Thyroid gland (tissue), 4 donors: ENCODE measurements around the gene PRKCA. TPM values are rescaled to one million over a fixed set of nuclear protein-coding genes. Genes with fewer than 3 reads are reported as not detected.

Experiments used
- DNase-seq, 2 donors: peaks; one replicate each; pipeline ENCODE4 v3.0.0-alpha.2; 2019
- H3K27ac ChIP-seq, 3 donors: fragments of 200-600 bp; sonication (generic); 1 replicate in 2 of 3; 2 replicates in 1 of 3; pipeline ENCODE4 v1.5.1; 2016 to 2019; ENCODE audit warnings: mild to moderate bottlenecking in 1 of 3, moderate library complexity in 1 of 3
- H3K27me3 ChIP-seq: fragments of 200-600 bp; sonication (generic); one replicate; pipeline ENCODE4 v1.5.1; 2019
- H3K36me3 ChIP-seq, 2 donors: fragments of 200-600 bp; sonication (generic); one replicate each; pipeline ENCODE4 v1.5.1; 2016 to 2019
- H3K4me1 ChIP-seq, 2 donors: fragments of 200-600 bp; sonication (generic); one replicate each; pipeline ENCODE4 v1.5.1; 2017 to 2019
- H3K4me3 ChIP-seq, 3 donors: fragments of 200-600 bp; sonication (generic); replicated peaks in 1 of 3; 1 replicate in 2 of 3; 2 replicates in 1 of 3; pipeline ENCODE4 v1.5.1; 2016; ENCODE audit warnings: mild to moderate bottlenecking in 1 of 3
- H3K9me3 ChIP-seq: fragments of 200-600 bp; sonication (generic); one replicate; pipeline ENCODE4 v1.5.1; 2017
- CTCF ChIP-seq, 6 experiments: fragments of 200-600 bp in 3 of 6; fragments of 450-650 bp in 3 of 6; sonication (generic) in 3 of 6; IDR thresholded peaks; one replicate each; pipeline ENCODE4 v1.5.1; 2016 to 2019; ENCODE audit warnings: antibody characterized with exemption in 6 of 6, mild to moderate bottlenecking in 2 of 6, inconsistent platforms in 1 of 6, moderate library complexity in 1 of 6
- POLR2A ChIP-seq, 2 donors: fragments of 450-650 bp; IDR thresholded peaks; one replicate each; pipeline ENCODE4 v1.6.1; 2017; ENCODE audit warnings: antibody characterized with exemption in 2 of 2, mild to moderate bottlenecking in 2 of 2, moderate library complexity in 1 of 2
- WGBS, 2 donors: methylation state at CpG; one replicate each; pipeline ENCODE4 v1.1.5; 2017; 5-methylcytosine and 5-hydroxymethylcytosine counted together
- intact Hi-C: fragments of 100-400 bp; cut with DNase I; formaldehyde crosslinking; loops from one replicate; pipeline ENCODE4 v1.15.1; 2023
- total RNA-seq, 4 donors: library from RNA; depleted of rRNA; stranded (reverse); fragments of >200 nt; gene quantifications; one replicate each; pipeline ENCODE4 v1.2.3, GENCODE V29; 2016

Gene PRKCA
- total RNA-seq, 4 donors from 2014 or later, result 6.7 to 24.2 (median 15.3) TPM

GRCh38 chr17:66541461-66542128, 239.2 kb downstream of the PRKCA start:
- intact Hi-C loops, result no loop called here
- 79 to 87% methylated on average over 8 of the region's 8 CpGs for WGBS, 2 donors
- no peaks in the 10 kb centered on the region for H3K27me3 ChIP-seq
- TF ChIP-seq POLR2A (IDR thresholded peaks at IDR 0.05), result no peak
- no peak for TF ChIP-seq CTCF (IDR thresholded peaks at IDR 0.05)
- DNase-seq, result no peak
- H3K36me3 ChIP-seq, result no peaks in the 10 kb centered on the region
- no peaks in the 10 kb centered on the region for H3K9me3 ChIP-seq
- no peak overlapping the region for H3K4me3 ChIP-seq
- H3K27ac ChIP-seq, result no peak overlapping the region
- H3K4me1 ChIP-seq, result no peaks in the 10 kb centered on the region

GRCh38 chr17:66542129-66542966, 239.9 kb downstream of the PRKCA start:
- H3K27me3 ChIP-seq, result no peaks in the 10 kb centered on the region
- H3K4me3 ChIP-seq, result no peak overlapping the region
- no peaks in the 10 kb centered on the region for H3K4me1 ChIP-seq
- intact Hi-C loops, result no loop called here
- no peak for DNase-seq
- 83 to 88% methylated on average over 4 of the region's 4 CpGs for WGBS, 2 donors
- H3K9me3 ChIP-seq, result no peaks in the 10 kb centered on the region
- no peak for TF ChIP-seq POLR2A (IDR thresholded peaks at IDR 0.05)
- TF ChIP-seq CTCF (IDR thresholded peaks at IDR 0.05), result no peak
- no peaks in the 10 kb centered on the region for H3K36me3 ChIP-seq
- H3K27ac ChIP-seq, result no peak overlapping the region

- TF ChIP-seq POLR2A (IDR thresholded peaks at IDR 0.05) (no peak), CTCF (IDR thresholded peaks at IDR 0.05) (no peak)
- Histone ChIP-seq H3K36me3 (no peaks in the 10 kb centered on the region), H3K4me3 (no peak overlapping the region), H3K27me3 (no peaks in the 10 kb centered on the region), H3K27ac (no peak overlapping the region), H3K9me3 (no peaks in the 10 kb centered on the region), H3K4me1 (no peaks in the 10 kb centered on the region)
- 95 to 96% methylated on average over 3 of the region's 3 CpGs for WGBS, 2 donors
- DNase-seq, result no peak
- intact Hi-C loops, result no loop called here
Measured at GRCh38 chr17:66542967-66543520, 240.6 kb downstream of the PRKCA start.

- H3K27ac ChIP-seq, result no peak overlapping the region
- no peaks in the 10 kb centered on the region for H3K27me3 ChIP-seq
- WGBS, 2 donors, result 93 to 97% methylated on average over 2 of the region's 2 CpGs
- no peaks in the 10 kb centered on the region for H3K4me1 ChIP-seq
- DNase-seq, result no peak
- no peaks in the 10 kb centered on the region for H3K36me3 ChIP-seq
- intact Hi-C loops, result no loop called here
- no peak overlapping the region for H3K4me3 ChIP-seq
- no peaks in the 10 kb centered on the region for H3K9me3 ChIP-seq
- TF ChIP-seq POLR2A (IDR thresholded peaks at IDR 0.05) (no peak), CTCF (IDR thresholded peaks at IDR 0.05) (no peak)
Measured at GRCh38 chr17:66543526-66543925, 241.1 kb downstream of the PRKCA start.

GRCh38 chr17:66545918-66546317, 243.5 kb downstream of the PRKCA start:
- H3K27ac ChIP-seq, result no peak overlapping the region
- 84 to 86% methylated on average over 2 of the region's 2 CpGs for WGBS, 2 donors
- H3K4me1 ChIP-seq, result peaks cover 5 to 6% of the 10 kb centered on the region in 2 donors
- intact Hi-C loops, result no loop called here
- no peaks in the 10 kb centered on the region for H3K9me3 ChIP-seq
- TF ChIP-seq CTCF (IDR thresholded peaks at IDR 0.05), result no peak
- no peak for TF ChIP-seq POLR2A (IDR thresholded peaks at IDR 0.05)
- no peaks in the 10 kb centered on the region for H3K27me3 ChIP-seq
- H3K4me3 ChIP-seq, result no peak overlapping the region
- H3K36me3 ChIP-seq, result no peaks in the 10 kb centered on the region
- no peak for DNase-seq
